ENCODE data around the gene DAPK2.
"Not testable (repeated sequence)": the region's sequence is repeated elsewhere in the genome, so short reads cannot be mapped to it uniquely, and the experiment has no call there.

The DAPK2 gene

DNA sequence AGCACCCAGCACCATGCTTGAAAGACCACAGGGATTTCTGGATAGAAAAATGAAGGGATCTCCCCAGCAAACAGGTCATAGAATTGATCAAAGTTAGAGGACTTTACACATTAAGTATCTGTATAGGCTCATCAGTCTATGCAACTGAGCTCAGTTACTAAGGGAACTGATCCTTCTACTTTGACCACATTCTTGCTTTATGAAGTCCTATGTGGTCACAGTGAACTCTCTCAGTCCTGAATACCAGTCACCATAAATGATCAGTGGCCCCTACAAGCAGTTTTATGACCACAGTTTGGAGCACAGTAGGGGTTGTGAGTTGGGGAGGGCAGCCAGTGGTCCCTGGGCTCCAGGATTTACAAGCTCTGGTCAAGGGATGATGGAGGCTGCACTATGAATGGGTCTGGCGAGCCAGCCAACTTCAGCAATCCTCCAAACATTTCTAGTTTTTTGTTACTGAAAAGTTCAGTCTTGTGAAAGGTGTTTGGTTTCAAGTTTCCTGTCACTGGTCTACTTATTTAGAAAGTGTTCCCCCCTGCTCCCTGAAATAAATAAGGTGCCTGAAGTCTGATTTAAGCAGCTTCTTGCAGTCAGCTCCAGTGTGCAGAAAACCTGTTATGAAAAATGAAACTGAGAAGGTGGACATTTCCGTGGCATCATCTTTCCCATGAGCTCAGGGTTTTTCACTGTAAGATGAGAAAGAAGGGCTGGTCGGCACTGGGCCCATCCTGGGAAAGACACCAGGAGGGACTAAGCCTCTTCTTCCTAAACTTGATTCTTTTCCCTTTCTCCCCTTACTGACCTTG lies 75.5 kb downstream of the DAPK2 start:
- peak; percentile 68 for DNase-seq

- no peak for DNase-seq
These were observed 76.4 kb downstream of the DAPK2 start for GRCh38 chr15:63969652-63970421.

- DNase-seq: no peak
These were observed 77.6 kb downstream of the DAPK2 start for GRCh38 chr15:63968700-63969099.

DNA sequence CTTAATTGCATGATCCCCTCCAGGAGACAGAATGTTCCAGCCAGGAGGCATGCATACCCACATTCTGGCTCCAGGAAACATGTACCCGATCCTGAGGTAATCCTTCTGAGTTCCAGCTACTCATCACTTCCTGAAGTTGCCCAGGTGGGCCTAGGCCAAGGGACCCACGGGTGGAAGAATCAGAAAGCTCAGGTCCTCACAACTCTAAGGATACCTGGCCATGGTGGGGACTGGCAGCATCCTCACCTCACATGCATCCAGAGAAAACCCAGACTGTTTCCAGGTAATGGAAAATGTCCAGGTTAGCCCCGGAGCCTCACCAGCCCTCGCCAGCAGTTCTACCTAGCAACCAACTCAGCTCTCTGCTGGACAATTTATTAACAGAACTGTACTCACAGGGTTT lies 78.2 kb downstream of the DAPK2 start:
- no peak for DNase-seq

DNA sequence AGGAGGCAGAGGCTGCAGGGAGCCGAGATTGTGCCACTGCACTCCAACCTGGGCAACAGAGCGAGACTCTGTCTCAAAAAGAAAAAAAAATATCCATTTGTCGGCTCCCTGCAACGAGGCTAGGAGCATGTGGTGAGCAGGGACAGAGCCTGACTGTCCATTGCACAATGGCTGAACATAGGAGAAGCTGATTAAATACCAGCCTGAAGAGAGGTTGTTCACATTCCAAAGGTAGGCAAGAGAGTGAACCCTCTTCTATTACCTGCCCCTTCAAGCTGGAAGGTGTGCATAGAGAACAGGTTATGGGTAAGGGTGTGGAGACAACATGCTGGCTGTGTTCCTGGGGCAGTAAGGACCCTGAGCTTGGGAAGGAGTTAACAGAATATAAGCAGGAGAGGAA lies 78.7 kb downstream of the DAPK2 start:
- DNase-seq: no peak

- not testable (repeated sequence) for DNase-seq
These were observed 83.2 kb downstream of the DAPK2 start for GRCh38 chr15:63962947-63963721.

- no peak for DNase-seq
These were observed 92.8 kb downstream of the DAPK2 start for GRCh38 chr15:63953524-63953923.

GRCh38 chr15:63950911-63951481 lies 95.3 kb downstream of the DAPK2 start:
- no peak for DNase-seq

GRCh38 chr15:63948971-63949370 lies 97.3 kb downstream of the DAPK2 start:
- no peak for DNase-seq

GRCh38 chr15:63948436-63948835 lies 97.8 kb downstream of the DAPK2 start:
- no peak for DNase-seq

- no peak for DNase-seq
These were observed 99.1 kb downstream of the DAPK2 start for GRCh38 chr15:63947228-63947627.

DNA sequence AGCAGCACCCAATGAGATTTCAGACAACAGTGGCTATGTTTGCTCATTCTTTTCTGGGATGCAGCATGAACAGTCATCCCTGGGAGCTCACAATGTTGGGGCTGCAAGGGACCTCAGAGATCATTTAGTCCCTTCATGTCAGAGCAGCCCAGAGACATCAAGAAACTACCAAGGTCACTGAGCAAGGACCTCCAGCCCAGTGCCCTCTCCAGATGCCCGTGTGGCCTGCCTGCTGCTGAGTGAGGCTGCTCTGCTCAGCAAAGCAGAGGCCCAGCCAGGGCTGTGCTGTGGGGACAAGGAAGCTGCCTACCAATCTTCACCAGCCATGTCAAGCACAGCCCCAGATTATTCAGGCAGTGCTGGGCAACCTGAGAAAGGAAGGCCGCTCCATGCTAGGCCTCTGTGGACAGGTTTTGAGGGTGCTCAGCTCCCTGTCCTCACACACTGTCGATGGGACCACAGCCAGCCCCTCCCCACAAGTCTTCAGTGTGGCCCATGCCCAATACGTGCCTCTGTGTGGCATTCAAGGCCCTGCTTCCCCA lies 99.7 kb downstream of the DAPK2 start:
- no peak for DNase-seq

GRCh38 chr15:63945838-63946298 lies 100.4 kb downstream of the DAPK2 start:
- no peak for DNase-seq

GRCh38 chr15:63945007-63945788 lies 101.1 kb downstream of the DAPK2 start:
- DNase-seq: peak; percentile 76

- no peak for DNase-seq
These were observed 101.7 kb downstream of the DAPK2 start for GRCh38 chr15:63944681-63944955.

DNA sequence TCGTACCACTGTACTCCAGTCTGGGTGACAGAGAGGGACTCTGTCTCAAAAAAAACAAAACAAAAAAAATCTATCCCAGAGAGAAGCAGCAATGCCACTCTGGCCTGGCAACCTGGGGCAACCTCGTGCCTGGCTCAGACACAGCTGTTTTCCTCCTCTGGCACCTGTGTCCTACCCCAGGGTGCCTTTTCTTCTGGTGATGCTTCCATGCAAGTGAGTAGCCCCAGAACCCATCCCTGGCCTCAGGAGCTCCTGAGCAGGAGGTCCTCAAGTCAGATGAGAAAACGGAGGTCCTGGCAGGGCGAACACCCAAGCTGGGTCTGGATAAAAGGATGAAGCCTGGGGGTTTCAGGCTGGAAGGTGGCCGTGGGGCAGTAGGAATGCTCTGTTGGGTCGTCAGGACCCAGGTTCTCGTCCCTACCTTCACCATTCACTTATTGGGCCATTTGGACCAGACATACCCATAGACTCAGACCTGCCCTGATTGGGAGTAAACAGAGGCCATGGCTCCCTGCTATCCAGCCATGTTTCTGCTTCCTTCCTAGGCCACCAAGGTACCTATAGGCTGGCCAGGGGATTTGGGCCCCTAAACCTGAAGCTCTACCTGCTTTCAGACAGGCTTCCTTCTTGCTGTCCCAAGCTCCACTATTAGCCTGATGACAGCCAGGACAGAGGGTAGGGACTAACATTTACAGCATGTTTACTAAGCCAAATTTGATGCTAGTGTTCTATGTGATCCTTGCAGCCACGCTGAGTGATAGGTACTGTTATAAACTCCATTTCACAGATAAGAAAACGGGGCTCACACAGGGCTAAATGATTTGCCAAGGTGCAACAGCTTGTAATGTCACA lies 102.2 kb downstream of the DAPK2 start:
- DNase-seq: no peak

- DNase-seq: no peak
These were observed 103.6 kb downstream of the DAPK2 start for GRCh38 chr15:63942486-63943365.

DNA sequence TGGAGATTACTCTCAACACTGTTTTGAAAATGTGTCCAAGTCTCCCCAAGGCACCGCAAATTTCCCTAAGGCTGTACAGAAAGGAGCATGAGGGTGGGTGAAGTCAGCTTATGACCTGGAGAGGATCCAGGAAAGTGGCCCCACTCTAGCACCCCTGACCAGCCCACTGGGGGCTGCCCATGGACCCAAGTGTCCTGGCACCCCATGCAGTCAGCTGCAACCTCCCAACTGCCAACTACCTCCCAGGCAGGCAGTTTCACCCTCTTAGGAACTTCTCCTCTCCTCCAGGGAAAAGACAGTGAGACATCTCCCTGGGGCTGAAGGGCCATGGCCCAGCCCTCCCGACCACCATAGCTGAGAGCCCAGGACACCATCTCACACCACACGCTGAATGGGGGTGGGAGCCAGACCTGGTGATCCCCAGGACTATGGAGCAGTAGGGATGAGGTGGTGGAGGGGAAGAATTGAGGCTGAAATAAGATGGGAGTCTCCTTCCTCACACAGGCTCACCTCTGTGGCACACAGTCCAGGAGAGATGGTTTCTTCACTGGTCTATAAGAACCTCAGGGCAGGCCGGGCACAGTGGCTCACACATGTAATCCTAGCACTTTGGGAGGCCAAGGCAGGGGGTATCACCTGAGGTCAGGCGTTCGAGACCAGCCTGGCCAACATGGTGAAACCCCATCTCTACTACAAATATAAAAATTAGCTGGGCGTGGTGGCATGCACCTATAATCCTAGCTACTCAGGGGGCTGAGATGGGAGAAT lies 104.4 kb downstream of the DAPK2 start:
- DNase-seq: no peak

DNA sequence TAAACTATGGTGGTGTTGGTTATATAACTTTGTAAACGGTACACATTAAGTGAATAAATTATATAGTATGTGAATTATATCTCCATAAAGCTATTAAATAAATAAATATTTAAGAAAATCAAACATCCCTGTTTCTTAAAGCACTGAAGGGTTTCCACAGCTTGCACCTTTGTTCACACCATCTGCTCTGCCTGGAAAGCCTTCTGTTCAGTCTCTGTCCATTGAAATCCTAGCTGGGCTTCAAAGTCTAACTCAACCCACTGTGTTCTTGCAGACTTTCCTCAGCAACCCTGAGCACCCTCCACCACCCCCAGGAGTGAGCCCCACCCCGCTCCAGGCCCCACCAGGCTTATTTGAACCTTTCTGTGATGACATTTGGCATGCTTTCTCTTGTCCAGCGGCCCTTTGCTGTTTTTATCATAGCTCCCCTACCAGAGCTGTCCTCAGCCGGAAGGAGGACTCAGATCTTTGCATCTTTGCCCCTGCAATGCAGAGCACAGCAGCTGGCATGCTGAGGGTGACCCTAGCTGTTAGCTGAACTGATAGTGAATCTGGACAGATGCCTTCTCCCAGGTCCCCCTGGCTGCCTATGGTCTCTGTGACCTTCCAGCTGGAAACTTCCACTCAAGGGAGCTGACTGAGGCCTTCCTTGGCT lies 105.2 kb downstream of the DAPK2 start:
- DNase-seq: no peak
